HepG2 (cell line): Measurements from ENCODE around the gene TLX1. TPM values are rescaled to one million over a fixed set of nuclear protein-coding genes. Genes with fewer than 3 reads are reported as not detected.

Experiments
- ATAC-seq: fragments of 200-7000 bp; cut with Tn5 transposase; 3 replicates; pipeline ENCODE4 v1.9.1; 2020; ENCODE audit warnings: mild to moderate bottlenecking, moderate library complexity
- BruUV-seq: library from RNA; stranded (reverse); fragments of 400-500 nt; replicated peaks from 2 replicates; lab custom pipeline; 2021; lab: Mats Ljungman, UMichigan
- CTCF ChIA-PET: fragments of 300-600 bp; formaldehyde crosslinking; extraction: SDS; loops from one replicate; lab custom pipeline; 2021; ENCODE audit warnings: low total read pairs, inconsistent platforms, low intra/inter-chr PET ratio; lab: Yijun Ruan, JAX
- POLR2A ChIA-PET: fragments of 350-600 bp; sonication (Branson Sonifier 250); formaldehyde crosslinking; loops from one replicate; lab custom pipeline; 2020; ENCODE audit warnings: antibody characterized with exemption, inconsistent platforms; lab: Yijun Ruan, JAX
- DNase-seq: peaks from one replicate; pipeline ENCODE4 v3.0.0-alpha.2; 2015; ENCODE audit warnings: low spot score
- FAIRE-seq: peaks from 3 replicates; lab custom pipeline; 2011; peaks lifted over from hg19 to GRCh38; lab: Jason Lieb, UNC
- H2AFZ ChIP-seq: one replicate; pipeline ENCODE4 v1.6.1; 2011; ENCODE audit warnings: low read length, inconsistent platforms
- H3K27ac ChIP-seq: fragments of 300-600 bp; 3 replicates; pipeline ENCODE4 v1.8.0; 2011; ENCODE audit warnings: mixed run types, mild to moderate bottlenecking, mixed read lengths, low read length, inconsistent platforms; ENCODE audit not compliant: insufficient read depth; ENCODE audit errors: extremely low read length
- H3K27me3 ChIP-seq, 2 experiments: fragments of 200-600 bp in 1 of 2; 2 replicates in 1 of 2; 3 replicates in 1 of 2; pipeline versions ENCODE4 v1.6.0 to v1.8.0; 2011; ENCODE audit warnings: low read length in 2 of 2, mild to moderate bottlenecking in 2 of 2, moderate library complexity in 2 of 2, inconsistent platforms in 1 of 2; ENCODE audit not compliant: insufficient read depth in 2 of 2, control insufficient read depth in 1 of 2
- H3K36me3 ChIP-seq, 2 experiments: fragments of 200-600 bp in 1 of 2; replicated peaks in 1 of 2; 2 replicates in 1 of 2; 3 replicates in 1 of 2; pipeline versions ENCODE4 v1.5.1 to v1.8.0; 2011; ENCODE audit warnings: low read length in 2 of 2, inconsistent platforms in 1 of 2; ENCODE audit not compliant: insufficient read depth in 2 of 2, control insufficient read depth in 1 of 2
- H3K4me1 ChIP-seq: 2 replicates; pipeline ENCODE4 v1.5.1; 2012; ENCODE audit warnings: low read length, inconsistent platforms; ENCODE audit not compliant: insufficient read depth
- H3K4me2 ChIP-seq: 2 replicates; pipeline ENCODE4 v1.6.0; 2011; ENCODE audit warnings: low read depth, low read length, inconsistent platforms
- H3K4me3 ChIP-seq, 3 experiments: fragments of 200-600 bp in 1 of 3; sonication (generic), shearing (Covaris generic) in 1 of 3; replicated peaks in 1 of 3; 2 replicates each; pipeline ENCODE4 v1.5.1; 2011 to 2016; ENCODE audit warnings: low read length in 3 of 3, inconsistent platforms in 2 of 3, low read depth in 2 of 3, mild to moderate bottlenecking in 2 of 3, control low read depth in 1 of 3, mixed read lengths in 1 of 3; ENCODE audit not compliant: insufficient read depth in 1 of 3
- H3K79me2 ChIP-seq: one replicate; pipeline ENCODE4 v1.6.1; 2011; ENCODE audit warnings: low read length, inconsistent platforms; ENCODE audit not compliant: insufficient read depth
- H3K9ac ChIP-seq: 2 replicates; pipeline ENCODE4 v1.6.0; 2011; ENCODE audit warnings: mild to moderate bottlenecking, low read depth, low read length, inconsistent platforms; ENCODE audit not compliant: insufficient read depth
- H3K9me3 ChIP-seq: 2 replicates; pipeline ENCODE4 v1.5.1; 2012; ENCODE audit warnings: mild to moderate bottlenecking, low read length
- H4K20me1 ChIP-seq: 2 replicates; pipeline ENCODE4 v1.6.0; 2011; ENCODE audit warnings: inconsistent platforms, mild to moderate bottlenecking, low read length, moderate library complexity; ENCODE audit not compliant: insufficient read depth
- BRCA1 ChIP-seq: sonication (generic); formaldehyde crosslinking; IDR thresholded peaks from 2 replicates; pipeline ENCODE4 v1.4.0; 2020; ENCODE audit warnings: missing genetic modification reagents
- CREB3 ChIP-seq: sonication (generic); formaldehyde crosslinking; IDR thresholded peaks from 2 replicates; pipeline ENCODE4 v1.5.0; 2020; ENCODE audit warnings: missing genetic modification reagents
- EZH2 ChIP-seq: conservative IDR thresholded peaks from 2 replicates; pipeline ENCODE4 v1.6.1; 2012; ENCODE audit warnings: mild to moderate bottlenecking, low read depth, low read length, moderate library complexity
- HNRNPL ChIP-seq: fragments of 200-400 bp; formaldehyde crosslinking; IDR thresholded peaks from 2 replicates; pipeline ENCODE4 v1.6.1; 2017; ENCODE audit warnings: mild to moderate bottlenecking, low read depth, low read length
- MAF1 ChIP-seq: sonication (generic); formaldehyde crosslinking; IDR thresholded peaks from 2 replicates; pipeline ENCODE4 v1.5.0; 2020; ENCODE audit warnings: missing genetic modification reagents, borderline replicate concordance
- MAZ ChIP-seq, 2 experiments: sonication (generic) in 1 of 2; formaldehyde crosslinking in 1 of 2; IDR thresholded peaks; 2 replicates each; pipeline versions ENCODE4 v1.5.0 to v1.6.1; 2012 to 2020; ENCODE audit warnings: low read depth in 2 of 2, mild to moderate bottlenecking in 2 of 2, borderline replicate concordance in 1 of 2, improper control_type of control experiment in 1 of 2, low read length in 1 of 2, missing genetic modification reagents in 1 of 2, moderate library complexity in 1 of 2
- MXD3 ChIP-seq: IDR thresholded peaks from 2 replicates; pipeline ENCODE4 v1.6.1; 2016; ENCODE audit warnings: mild to moderate bottlenecking, missing biosample characterization, missing genetic modification reagents
- MYPOP ChIP-seq: sonication (generic); formaldehyde crosslinking; IDR thresholded peaks from 2 replicates; pipeline ENCODE4 v1.8.1; 2023; ENCODE audit warnings: mild to moderate bottlenecking, moderate library complexity, missing genetic modification reagents
- POGK ChIP-seq: sonication (generic); formaldehyde crosslinking; conservative IDR thresholded peaks from 2 replicates; pipeline ENCODE4 v1.8.0; 2022; ENCODE audit warnings: mild to moderate bottlenecking, moderate library complexity, missing genetic modification reagents
- POLR2AphosphoS5 ChIP-seq: IDR thresholded peaks from 2 replicates; pipeline ENCODE4 v1.6.1; 2012; ENCODE audit warnings: low read depth, low read length
- SMARCC2 ChIP-seq: fragments of 450-650 bp; IDR thresholded peaks from 2 replicates; pipeline ENCODE4 v1.6.1; 2017; ENCODE audit warnings: antibody characterized with exemption, mild to moderate bottlenecking
- TAF15 ChIP-seq: fragments of 200-400 bp; formaldehyde crosslinking; IDR thresholded peaks from one replicate; pipeline ENCODE4 v1.6.1; 2018; ENCODE audit warnings: mild to moderate bottlenecking, low read depth, low read length; ENCODE audit not compliant: poor library complexity, severe bottlenecking
- ZFYVE20 ChIP-seq: sonication (generic); formaldehyde crosslinking; IDR thresholded peaks from 2 replicates; pipeline ENCODE4 v1.8.0; 2023; ENCODE audit warnings: low read depth, mild to moderate bottlenecking, moderate library complexity, missing genetic modification reagents, borderline replicate concordance
- ZIK1 ChIP-seq: sonication (generic); formaldehyde crosslinking; IDR thresholded peaks from 2 replicates; pipeline ENCODE4 v1.5.0; 2020; ENCODE audit warnings: mild to moderate bottlenecking, low read depth, missing genetic modification reagents, borderline replicate concordance
- ZNF296 ChIP-seq: sonication (generic); formaldehyde crosslinking; conservative IDR thresholded peaks from 2 replicates; pipeline ENCODE4 v1.5.0; 2020; ENCODE audit warnings: mild to moderate bottlenecking, missing genetic modification reagents
- ZNF441 ChIP-seq: sonication (generic); formaldehyde crosslinking; IDR thresholded peaks from 2 replicates; pipeline ENCODE4 v1.7.0; 2021; ENCODE audit warnings: missing genetic modification reagents, borderline replicate concordance
- ZNF484 ChIP-seq: sonication (generic); formaldehyde crosslinking; IDR thresholded peaks from 2 replicates; pipeline ENCODE4 v1.5.1; 2020; ENCODE audit warnings: mild to moderate bottlenecking, low read depth, missing genetic modification reagents, borderline replicate concordance
- ZNF747 ChIP-seq: sonication (generic); formaldehyde crosslinking; IDR thresholded peaks from 2 replicates; pipeline ENCODE4 v1.8.1; 2023; ENCODE audit warnings: missing genetic modification reagents, mild to moderate bottlenecking, borderline replicate concordance
- ZNF780A ChIP-seq: sonication (generic); formaldehyde crosslinking; IDR thresholded peaks from 2 replicates; pipeline ENCODE4 v1.8.0; 2022; ENCODE audit warnings: mild to moderate bottlenecking, missing genetic modification reagents, moderate library complexity
- ZNF841 ChIP-seq: sonication (generic); formaldehyde crosslinking; IDR thresholded peaks from 2 replicates; pipeline ENCODE4 v1.8.1; 2023; ENCODE audit warnings: missing genetic modification reagents, borderline replicate concordance
- WGBS: methylation state at CpG from one replicate; pipeline ENCODE4 v1.1.6; 2017; ENCODE audit warnings: low lambda C conversion rate; 5-methylcytosine and 5-hydroxymethylcytosine counted together
- in situ Hi-C: cut with HindIII; loops from 2 replicates; pipeline ENCODE4 v1.10.0; 2017; ENCODE audit warnings: low pct_unique_long_range_greater_than_20kb; ENCODE audit not compliant: extremely low pct_ligation_motif_present
- intact Hi-C: fragments of 100-400 bp; cut with micrococcal nuclease; formaldehyde crosslinking; loops from one replicate; pipeline ENCODE4 v1.10.0; 2022; ENCODE audit not compliant: unreplicated experiment
- polyA plus RNA-seq, 8 experiments: library from polyadenylated mRNA; depleted of rRNA in 3 of 8; stranded (reverse) in 7 of 8; unstranded in 1 of 8; fragments of >200 nt; fragmentation: Illumina TruSeq in 4 of 8; extraction: Trizol in 4 of 8; gene quantifications; 2 replicates each; pipeline versions ENCODE4 v1.2.1 to v1.2.3, GENCODE V29; 2011 to 2016; ENCODE audit warnings: low read depth in 4 of 8, missing spikeins in 1 of 8, mixed read lengths in 1 of 8; ENCODE audit not compliant: insufficient read depth in 1 of 8
- total RNA-seq, 5 experiments: library from RNA; depleted of rRNA; stranded (reverse); fragments of >200 nt; fragmentation: Illumina TruSeq; extraction: Trizol; gene quantifications; 2 replicates each; pipeline ENCODE4 v1.2.3, GENCODE V29; 2016; ENCODE audit warnings: low read depth in 1 of 5

TLX1 gene
- total and polyA plus RNA-seq, 2 of the 13 experiments (the other 11 are each of a cell fraction or from before 2014, with no cell fraction given): 0.07 to 0.26 TPM

GRCh38 chr10:101122270-101123084, 8.6 kb upstream of the TLX1 start:
- intact Hi-C loops: no loop called here
- no peak overlapping the region for H2AFZ ChIP-seq
- H3K4me3 ChIP-seq: no peak overlapping the region
- TF ChIP-seq ZIK1 (CRISPR knock-in tag): no peak
- TF ChIP-seq MYPOP (CRISPR knock-in tag): no peak
- TF ChIP-seq MAF1 (CRISPR knock-in tag): no peak
- no peak for TF ChIP-seq HNRNPL
- no peak for TF ChIP-seq ZNF296 (CRISPR knock-in tag)
- no peak for TF ChIP-seq EZH2
- TF ChIP-seq ZFYVE20: no peak
- no peak for TF ChIP-seq ZNF841 (CRISPR knock-in tag)
- TF ChIP-seq SMARCC2: no peak
- no peak for TF ChIP-seq CREB3
- TF ChIP-seq MXD3 (CRISPR knock-in tag): no peak
- no peak for TF ChIP-seq POLR2AphosphoS5
- TF ChIP-seq POGK (CRISPR knock-in tag): no peak
- no peak for TF ChIP-seq ZNF747 (CRISPR knock-in tag)
- no peak for TF ChIP-seq MAZ (IDR thresholded peaks at IDR 0.05; ENCODE audit: borderline replicate concordance, low read depth, low read length)
- no peak for TF ChIP-seq MAZ (CRISPR knock-in tag; IDR thresholded peaks at IDR 0.05; ENCODE audit: low read depth)
- TF ChIP-seq ZNF780A: no peak
- TF ChIP-seq ZNF441 (CRISPR knock-in tag): no peak
- no peak for TF ChIP-seq ZNF484 (CRISPR knock-in tag)
- TF ChIP-seq TAF15: no peak
- TF ChIP-seq BRCA1 (CRISPR knock-in tag): no peak
- TF ChIP-seq, all 625 proteins: peak for 0
- H3K36me3 ChIP-seq: no peaks in the 10 kb centered on the region
- no peak overlapping the region for H3K4me2 ChIP-seq
- peaks cover 5 to 40% of the 10 kb centered on the region in 2 experiments; a peak in 4 of 5 replicates for H3K27me3 ChIP-seq
- 61% methylated on average over 12 of the region's 16 CpGs for WGBS
- no peaks in the 10 kb centered on the region for H4K20me1 ChIP-seq
- DNase-seq: no peak
- ATAC-seq: no peak
- H3K79me2 ChIP-seq: no peaks in the 10 kb centered on the region
- H3K4me1 ChIP-seq: peaks cover 25% of the 10 kb centered on the region
- no peaks in the 10 kb centered on the region for H3K9me3 ChIP-seq
- H3K27ac ChIP-seq: no peak overlapping the region
- FAIRE-seq: no peak
- ChIA-PET CTCF (no interaction called here), POLR2A (interaction anchor here (0.8 to 1.1 kb wide), 2 partner anchors 9 to 19 kb away, joined by 3 to 4 read pairs; no protein-coding TSS in a partner anchor)
- BruUV-seq: no TSS peak
- no peak overlapping the region for H3K9ac ChIP-seq
- in situ Hi-C loops: no loop called here
